PC-9 (cell line): Measurements from ENCODE around the gene F11.

Experiments used
- EZH2 ChIP-seq: fragments of 200-600 bp; sonication (generic); IDR thresholded peaks from 2 replicates; pipeline ENCODE4 v1.8.0; 2017; ENCODE audit warnings: antibody characterized with exemption, low read depth
- TF ChIP-seq, protein P1 (sequence below): fragments of 200-600 bp; sonication (generic); conservative IDR thresholded peaks from 2 replicates; pipeline ENCODE4 v1.6.1; 2017; ENCODE audit warnings: mixed run types, antibody characterized with exemption, mild to moderate bottlenecking, moderate library complexity

DNA sequence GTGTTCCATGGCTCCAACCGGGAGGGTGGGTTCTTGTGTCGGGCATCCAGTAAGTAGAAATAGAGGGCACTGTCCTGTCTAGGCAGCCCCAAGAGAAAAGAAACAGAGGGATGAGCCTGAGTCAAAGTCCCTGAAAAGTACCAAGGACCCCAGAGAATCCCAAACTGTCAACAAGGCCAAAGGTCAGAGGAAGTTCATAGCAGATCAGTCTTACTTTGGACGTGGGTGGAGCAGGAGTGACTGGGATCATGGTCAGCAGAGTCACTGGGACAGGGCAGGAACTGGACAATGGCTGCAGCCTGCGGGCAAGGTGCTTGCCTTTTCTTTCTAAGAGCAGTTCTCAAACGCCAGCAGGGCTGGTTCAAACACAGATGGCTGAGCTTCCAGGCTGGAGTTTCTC, 17.3 kb downstream of the F11 start:
- TF ChIP-seq, protein P1, sequence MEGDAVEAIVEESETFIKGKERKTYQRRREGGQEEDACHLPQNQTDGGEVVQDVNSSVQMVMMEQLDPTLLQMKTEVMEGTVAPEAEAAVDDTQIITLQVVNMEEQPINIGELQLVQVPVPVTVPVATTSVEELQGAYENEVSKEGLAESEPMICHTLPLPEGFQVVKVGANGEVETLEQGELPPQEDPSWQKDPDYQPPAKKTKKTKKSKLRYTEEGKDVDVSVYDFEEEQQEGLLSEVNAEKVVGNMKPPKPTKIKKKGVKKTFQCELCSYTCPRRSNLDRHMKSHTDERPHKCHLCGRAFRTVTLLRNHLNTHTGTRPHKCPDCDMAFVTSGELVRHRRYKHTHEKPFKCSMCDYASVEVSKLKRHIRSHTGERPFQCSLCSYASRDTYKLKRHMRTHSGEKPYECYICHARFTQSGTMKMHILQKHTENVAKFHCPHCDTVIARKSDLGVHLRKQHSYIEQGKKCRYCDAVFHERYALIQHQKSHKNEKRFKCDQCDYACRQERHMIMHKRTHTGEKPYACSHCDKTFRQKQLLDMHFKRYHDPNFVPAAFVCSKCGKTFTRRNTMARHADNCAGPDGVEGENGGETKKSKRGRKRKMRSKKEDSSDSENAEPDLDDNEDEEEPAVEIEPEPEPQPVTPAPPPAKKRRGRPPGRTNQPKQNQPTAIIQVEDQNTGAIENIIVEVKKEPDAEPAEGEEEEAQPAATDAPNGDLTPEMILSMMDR, result no peak
- TF ChIP-seq EZH2, result no peak
